Measurements from ENCODE around the gene CTPS1.

The CTPS1 gene

DNA sequence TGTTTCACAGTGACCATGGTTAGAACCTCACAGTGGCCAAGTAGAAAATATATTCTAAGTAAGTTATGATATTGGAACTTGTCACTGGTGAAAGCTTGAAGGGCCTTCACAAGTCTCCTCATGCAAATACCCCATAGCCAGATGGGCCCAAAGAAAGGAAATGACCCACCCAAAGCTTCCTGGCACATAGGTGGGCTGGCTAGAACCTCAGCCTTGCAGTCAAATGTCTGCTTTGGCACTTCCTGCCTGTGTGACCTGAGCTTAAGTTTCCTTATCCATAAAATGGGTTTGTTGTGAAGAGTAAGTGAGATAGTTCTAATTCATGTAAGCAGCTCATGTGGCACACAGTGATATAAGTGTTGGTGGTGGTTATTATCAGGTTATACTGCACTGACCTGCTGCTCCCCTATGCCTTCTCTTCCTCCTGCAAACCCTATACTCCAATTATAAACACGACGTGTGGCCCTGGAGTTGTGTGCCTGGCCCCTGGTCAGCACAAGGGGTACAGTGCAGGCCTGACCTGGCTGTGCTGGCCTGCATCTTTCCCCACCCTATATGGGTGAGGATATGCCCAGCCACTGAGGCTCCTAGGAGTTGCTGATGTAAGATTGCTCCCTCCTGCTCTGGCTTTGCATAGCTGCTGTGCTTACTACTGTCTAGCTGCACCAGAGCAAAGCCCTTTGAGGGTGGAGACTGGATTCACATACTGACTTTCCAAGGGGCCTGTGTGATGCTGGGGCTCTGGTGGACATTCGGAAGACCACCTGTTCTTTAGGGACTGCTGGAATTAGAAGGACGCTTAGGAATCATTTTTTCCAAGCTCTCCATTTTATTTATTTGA lies 46.7 kb downstream of the CTPS1 start:
- DNase-seq: no peak

DNA sequence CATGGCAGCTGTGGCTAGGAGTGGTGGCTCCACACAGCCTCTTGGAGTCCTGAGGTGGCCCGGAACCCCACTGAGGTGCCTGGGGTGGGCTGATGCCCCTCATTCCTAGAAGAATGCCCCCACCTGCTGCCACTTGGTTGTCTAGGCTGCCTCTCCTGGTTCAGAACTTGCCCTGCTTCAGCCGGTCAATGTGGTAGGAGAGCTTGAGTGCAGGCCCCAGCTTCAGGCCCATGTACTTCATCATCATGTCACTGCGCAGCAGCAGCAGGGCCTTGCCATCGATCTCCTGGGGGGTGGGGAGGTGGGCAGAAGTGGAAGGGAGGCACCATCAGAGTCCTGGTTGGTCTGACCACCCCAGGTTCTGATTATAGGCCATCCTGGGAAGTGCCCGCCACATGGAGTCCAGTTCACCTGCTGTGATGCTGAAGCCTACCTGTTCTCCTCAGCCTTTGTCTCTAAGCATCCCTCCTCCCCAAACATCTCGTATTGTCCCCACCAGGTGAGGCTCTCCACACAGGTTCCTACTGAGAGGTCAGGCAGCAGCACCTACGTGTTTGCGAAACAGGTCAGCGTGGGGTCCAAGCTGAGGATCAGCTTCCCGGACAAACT lies 48.6 kb downstream of the CTPS1 start:
- DNase-seq: no peak

DNA sequence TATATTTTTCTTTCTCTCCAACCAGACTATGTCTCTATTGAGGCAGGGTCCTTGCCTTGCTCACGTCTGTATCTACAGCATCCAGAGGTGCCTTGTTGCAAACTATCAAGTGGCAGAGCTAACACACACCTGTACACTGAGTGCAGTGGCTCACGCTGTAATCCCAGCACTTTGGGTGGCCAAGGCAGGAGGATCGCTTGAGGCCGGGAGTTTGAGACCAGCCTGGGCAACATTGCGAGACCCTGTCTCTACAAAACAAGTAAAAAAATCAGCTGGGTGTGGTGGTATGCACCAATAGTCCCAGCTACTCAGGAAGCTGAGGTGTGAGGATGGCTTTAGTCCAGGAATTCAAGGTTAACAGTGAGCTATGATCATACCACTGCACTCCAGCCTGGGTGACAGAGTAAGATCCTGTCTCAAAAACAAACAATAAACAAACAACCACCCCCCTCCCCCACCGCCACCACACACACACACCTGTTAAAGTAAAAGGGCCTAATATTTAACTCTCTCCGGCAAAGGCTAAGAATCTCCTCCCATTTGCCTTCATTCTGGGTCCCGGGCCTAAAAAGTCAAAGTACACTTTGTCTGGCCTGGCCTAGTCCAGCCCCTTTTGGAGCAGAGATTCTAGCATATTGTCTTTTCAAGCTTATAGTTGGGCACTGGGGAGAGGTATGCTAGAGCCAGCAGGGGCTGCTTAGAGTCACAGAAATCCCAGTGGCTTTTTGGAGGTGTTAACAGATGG lies 51.5 kb downstream of the CTPS1 start:
- no peak for DNase-seq

DNA sequence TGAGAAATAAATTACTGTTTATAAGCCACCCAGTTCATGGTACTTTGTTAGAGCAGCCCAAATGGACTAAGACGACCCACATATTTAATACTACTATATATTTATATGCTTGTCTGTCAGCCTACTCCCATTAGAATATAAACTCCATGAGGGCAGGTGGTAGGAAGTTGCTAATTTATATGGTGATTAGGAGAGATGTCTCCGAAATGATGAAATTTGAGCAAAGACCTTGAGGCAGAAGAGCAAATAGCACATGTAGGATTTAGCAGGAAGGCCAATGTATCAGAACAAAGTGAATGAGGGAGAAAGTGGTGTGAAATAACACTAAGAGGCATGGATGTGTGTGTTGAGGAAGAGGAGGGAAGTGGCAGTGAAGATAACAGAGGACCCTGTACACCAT lies 52.7 kb downstream of the CTPS1 start:
- no peak for DNase-seq

DNA sequence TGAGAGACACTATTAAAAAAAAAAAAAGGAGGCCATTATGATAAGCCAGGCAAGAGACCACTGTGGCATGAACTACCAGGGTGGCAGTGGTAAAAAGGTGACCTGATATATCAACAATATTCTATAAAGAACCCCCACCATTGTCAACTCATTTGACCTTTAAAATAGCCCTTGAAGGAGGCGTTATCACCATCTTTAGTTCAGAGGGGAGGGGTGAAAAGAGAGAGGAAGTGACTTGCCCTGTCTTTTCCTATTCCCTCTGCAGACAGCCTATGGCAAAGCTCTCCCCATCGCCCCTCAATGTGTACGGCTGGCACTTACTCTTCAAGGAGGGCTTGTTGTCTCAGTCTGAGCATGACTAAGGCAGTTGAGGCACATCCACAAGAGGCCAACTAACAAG lies 53.8 kb downstream of the CTPS1 start:
- no peak for DNase-seq

DNA sequence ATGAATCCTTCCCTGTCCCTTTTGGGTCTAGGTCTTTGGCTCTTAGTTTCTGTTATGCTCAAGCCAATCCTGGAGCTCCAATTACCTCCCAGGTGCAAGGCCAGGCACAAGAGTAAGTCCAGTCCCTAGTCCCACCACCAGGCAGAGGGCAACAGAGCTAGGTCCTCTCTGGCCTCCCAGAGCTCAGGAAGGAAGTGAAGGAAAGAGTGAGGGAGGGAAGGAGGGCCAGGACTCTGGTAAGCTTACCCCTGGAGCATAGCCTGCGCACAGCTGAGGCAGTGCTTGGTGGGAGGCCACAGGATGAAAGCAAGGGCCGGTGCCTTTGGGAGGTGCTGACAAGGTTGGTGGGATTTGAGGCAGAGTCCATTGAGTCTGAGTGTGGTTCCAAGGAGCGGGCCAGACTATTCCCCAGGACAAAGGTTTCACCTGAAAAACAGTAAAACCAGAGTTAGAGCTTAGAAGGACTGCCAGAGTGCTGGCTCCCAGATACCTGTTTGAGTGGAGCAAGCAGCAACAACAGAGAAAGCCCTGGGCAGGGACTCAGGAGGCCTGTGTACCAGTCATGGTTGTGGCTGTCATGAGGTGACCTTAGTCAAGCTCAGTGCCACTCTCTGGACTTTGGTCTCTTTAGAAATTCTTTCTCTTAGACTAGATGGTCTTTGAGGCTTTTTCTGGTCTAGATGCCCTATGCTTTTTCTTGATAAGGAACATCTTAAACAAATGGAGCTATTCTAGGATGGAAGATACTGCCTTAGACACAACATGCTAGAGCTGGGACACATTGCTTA lies 57.8 kb downstream of the CTPS1 start:
- DNase-seq: no peak

DNA sequence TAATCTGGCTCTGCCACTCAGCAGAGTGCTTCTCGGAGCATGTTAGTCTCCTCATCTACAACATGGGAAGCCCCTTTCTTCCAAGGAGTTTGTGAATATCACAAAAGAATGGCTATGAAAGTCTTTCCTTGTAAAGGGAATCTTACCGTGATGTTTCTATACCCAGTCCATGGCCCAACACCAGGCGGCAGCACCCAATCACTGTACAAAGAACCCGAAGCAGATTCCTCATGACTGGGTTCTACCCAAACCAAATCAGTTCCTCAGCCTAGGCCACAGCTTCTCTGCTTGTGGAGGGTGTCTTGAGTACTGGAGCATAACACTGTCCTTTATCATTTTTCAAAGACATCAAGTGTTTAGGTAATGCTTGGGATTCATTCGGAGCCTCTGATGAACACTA lies 58.6 kb downstream of the CTPS1 start:
- no peak for DNase-seq

DNA sequence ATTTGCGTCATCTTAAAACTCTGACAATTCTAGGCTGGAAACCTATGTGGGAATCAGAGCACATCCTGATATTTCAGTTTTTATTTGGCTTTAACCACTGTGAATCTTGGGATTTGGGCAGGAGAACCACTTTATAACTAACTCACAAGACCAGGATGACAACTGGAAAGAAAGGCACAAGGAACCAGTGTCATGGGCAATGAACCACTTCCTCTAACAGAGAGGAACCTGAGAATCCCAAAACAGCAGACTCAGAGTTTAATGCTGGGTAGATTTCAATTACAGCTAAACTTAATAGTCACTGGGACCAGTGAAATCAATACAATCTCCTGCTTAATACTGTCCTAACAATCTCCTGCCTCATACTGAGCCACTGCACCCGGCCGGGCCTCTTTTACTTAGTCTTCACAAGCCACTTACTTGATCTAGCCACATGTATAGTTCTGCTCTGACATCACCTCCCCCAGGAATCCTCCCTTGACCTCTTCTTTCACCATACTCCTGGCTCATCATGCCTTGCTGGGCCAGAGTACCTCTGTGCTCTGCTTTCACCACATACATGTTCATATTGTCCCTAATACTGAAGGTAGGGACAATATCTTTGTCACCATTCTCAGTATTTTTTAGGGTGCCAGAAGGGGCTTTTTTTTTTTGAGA lies 62.2 kb downstream of the CTPS1 start:
- no peak for DNase-seq

DNA sequence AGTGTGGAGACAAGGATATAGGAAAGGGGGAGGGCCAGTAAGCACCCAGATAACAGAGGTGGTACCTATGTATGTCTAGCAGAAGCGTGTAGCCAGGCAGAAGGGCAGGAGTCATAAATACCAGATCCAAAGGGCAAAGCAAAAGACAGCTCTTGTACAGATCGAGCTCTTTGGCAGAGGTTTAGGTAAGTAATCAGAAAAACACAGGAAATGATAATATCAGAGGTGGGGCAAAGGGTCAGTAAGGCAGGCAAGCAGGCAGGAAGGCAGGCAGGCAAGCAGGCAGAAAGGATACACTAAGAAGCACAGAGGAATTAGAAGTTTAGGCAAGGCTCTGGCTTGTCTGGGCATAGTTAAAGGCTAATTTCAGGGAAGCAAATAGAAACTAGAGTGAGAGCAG lies 64.7 kb downstream of the CTPS1 start:
- DNase-seq: no peak

DNA sequence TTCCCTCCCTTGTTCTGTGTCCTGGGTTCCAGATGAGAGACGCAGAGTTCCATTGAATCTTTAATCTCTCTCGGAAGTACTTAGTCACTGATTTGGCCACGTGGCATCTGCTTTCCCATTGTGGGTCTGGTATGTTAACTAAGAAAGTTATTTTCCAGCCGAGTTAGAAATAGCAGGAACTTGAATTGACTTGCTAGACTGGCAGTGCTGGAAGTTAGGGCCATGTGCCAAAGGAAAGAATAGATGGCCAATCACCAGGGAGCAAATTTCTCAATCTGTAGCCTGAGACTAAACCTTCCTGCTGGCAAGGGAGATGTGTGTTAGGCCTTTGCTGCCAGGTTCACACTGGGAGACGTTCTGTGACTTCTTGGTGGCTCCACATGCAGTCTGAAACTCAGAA lies 66.2 kb downstream of the CTPS1 start:
- no peak for DNase-seq

DNA sequence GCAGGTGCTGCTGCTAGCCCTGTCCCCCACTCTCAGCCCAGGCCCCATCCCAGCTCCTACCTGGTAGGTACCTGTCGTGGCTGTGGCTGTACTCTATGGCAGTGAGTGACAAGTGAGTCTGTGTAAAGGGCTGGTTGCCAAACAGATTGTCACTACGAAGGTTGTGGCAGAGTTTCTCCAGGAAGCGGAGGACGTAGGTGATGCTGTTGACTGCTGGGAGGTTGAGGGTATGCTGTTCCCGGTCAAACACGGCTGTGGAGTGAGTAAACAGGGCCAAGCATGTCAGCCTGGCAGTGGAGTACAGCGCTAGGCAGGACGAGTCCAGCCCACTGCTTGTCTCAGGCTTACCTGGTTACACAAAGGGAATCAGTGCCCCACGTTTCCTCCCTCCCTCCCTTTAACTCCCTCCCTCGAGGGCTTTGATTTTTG lies 66.9 kb downstream of the CTPS1 start:
- DNase-seq: no peak

DNA sequence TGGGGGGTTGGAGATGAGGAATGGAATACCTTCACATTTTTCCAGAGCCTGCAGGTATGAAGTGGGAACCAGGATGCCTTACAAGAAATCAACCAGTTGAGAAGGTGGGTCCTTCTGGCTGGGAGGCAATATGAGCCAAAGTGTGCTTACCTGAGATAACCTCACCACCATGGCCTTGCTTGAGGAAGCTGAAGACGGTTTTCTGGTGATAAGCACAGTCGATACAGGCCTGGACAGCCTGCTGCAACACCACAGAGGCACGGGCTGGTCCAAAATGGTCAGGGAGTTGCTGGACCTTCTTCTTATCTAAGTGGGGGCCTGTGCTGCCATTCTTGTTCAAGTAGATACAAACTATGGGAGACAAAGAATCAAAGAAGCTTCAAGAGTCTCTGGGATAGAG lies 69.0 kb downstream of the CTPS1 start:
- DNase-seq: no peak

DNA sequence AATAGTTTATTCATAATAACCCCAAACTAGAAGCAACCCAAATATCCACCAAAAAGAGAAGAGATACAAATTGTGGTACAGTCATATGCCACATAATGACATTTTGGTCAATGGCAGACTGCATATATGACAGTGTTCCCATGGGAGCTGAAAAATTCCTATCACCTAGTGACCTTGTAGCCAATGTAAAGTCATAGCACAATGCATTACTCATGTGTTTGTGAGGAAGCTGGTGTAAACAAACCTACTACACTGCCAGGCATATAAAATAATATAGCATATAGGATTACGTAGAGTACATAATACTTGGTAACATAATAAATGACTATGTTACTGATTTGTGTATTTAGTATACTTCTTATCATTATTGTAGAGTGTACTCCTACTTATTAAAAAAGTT lies 71.5 kb downstream of the CTPS1 start:
- no peak for DNase-seq

DNA sequence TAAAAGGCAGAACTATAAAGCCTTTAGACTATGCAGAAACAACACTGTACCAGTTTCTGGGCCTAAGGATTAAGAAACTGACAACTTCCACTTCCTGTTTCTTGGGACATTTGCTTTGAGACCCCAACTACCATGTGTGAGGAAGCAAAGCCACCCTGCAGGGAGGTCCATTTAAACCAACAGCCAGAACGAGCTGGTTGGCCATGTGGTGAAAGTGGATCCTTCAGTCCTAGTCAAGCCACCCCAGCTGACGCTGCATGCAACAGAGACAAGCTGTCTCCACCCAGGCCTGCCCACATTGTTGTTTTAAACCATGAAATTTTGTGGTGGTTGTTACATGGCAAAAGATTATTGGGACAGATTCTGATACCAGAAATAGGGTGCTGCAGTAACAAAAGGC lies 73.8 kb downstream of the CTPS1 start:
- no peak for DNase-seq

DNA sequence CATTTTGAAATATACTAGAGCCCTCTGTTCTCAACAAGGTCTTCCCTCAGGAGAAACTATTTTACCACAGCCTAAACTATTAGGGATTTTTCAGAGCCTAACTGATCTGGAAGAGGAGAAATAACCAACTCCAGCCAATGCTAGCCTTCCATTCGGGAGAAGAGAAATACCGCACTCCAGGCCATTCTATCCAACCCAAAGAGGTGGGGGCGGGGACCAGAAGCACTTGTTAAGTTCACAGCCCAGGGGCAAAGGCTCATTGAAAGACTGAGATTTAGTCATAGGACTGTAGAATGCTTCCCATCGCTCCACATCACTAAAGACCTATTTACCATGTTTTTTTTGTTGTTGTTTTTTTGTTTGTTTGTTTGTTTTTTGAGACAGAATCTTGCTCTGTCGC lies 77.4 kb downstream of the CTPS1 start:
- DNase-seq: no peak

Measured in NCI-H526 (cell line).